ENCODE measurements around the gene NEMP1.
"Not testable (repeated sequence)": the region's sequence is repeated elsewhere in the genome, so short reads cannot be mapped to it uniquely, and the experiment has no call there.

The NEMP1 gene

DNA sequence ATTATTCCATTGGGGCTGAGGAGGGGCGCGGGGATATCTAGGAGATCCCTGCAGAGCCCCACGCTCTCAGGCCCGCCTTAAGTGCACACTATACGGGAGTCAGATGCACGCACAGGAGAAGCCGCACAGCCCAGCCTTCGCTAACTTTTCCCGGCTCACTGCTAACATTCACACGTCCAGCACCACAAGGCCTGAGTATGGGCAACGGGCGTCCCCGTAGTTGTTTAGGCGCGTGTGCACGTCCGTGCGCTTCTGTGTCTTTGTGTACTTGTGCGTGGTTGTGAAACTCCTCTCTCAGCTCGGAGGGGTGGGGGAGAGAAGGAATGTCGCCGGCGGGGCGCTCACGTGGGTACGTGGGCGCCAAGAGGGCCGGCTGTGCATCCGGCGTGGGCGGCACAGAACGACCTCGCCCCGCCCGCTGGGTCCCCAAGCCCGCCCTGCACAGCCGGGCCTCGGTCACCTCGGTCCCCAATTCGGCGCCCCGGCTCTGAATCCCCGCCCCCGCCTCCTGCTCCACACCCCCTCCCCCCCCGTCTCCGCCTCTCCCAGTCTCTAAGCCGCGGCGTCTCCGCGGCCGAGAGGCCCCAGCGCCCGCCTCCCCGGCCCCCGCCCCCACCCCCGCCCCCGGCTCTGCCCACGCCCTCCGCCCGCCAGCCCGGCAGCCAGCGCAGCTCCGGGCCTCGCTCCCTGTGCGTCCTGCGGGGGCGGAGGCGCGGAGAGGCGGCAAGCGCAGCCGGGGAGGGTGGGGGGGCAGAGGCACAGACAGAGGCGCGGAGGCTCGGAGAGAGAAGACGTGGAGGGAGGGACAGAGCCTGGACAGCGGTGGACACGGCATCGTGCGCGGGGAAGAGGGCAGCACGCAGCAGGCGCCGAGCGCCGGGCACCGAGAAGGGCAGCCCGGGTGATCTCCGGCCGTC lies 10.0 kb upstream of the NEMP1 start, which contains the start of gene NAB2:
Gene NAB2, plus strand, starts transcription at position 761 of the 917 bp plus-strand sequence. CDS start 158 bp downstream, outside the sequence.
- H3K4me3 Mint-ChIP-seq: peak within 1 kb of the TSS; percentile 97
- H3K36me3 Mint-ChIP-seq: peaks cover 36% of the 10 kb centered on the region
- peak; percentile 78 for ATAC-seq
- H3K4me1 Mint-ChIP-seq: peaks cover 70% of the 10 kb centered on the region
- no peaks in the 10 kb centered on the region for H3K27me3 Mint-ChIP-seq
- peak within 1 kb of the TSS; percentile 97 for H3K27ac Mint-ChIP-seq
- no peaks in the 10 kb centered on the region for H3K9me3 Mint-ChIP-seq

DNA sequence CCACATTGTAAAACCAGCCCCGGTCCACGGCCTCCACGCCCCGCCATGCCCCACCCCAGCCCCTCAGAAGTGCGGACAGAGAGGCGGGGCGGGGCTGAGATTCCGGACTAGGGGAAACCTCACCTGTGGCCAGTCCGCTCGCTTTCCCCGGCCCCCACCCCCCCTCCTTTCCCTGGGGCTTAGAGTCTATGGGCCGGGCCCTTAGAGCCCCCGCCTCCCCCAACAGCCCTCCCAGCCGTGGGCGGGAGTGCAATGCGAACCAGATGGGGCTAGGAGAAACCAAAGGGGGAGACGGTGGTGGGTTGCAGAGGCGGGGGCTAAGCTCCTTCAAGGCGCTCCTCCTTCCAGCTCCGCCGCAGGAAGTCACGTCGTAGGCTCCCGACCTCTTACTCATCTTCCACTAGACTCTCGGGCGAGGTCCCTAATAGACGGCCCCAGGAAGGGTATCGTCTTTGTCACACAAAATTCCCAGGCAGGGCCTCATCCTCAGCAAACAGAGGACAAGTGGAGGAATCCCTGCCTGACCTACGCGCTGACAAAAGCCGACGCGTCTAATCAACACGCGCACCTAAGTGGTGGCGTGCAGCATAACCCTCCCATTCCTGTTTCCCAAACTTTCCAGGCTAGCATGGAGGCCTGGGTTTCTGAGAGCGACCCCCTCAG lies 9.2 kb upstream of the NEMP1 start:
- H3K4me3 Mint-ChIP-seq: peak overlapping the region; percentile 97
- peaks cover 30% of the 10 kb centered on the region for H3K36me3 Mint-ChIP-seq
- peak; percentile 74 for ATAC-seq
- peaks cover 62% of the 10 kb centered on the region for H3K4me1 Mint-ChIP-seq
- H3K27me3 Mint-ChIP-seq: no peaks in the 10 kb centered on the region
- H3K27ac Mint-ChIP-seq: peak overlapping the region; percentile 97
- H3K9me3 Mint-ChIP-seq: no peaks in the 10 kb centered on the region

DNA sequence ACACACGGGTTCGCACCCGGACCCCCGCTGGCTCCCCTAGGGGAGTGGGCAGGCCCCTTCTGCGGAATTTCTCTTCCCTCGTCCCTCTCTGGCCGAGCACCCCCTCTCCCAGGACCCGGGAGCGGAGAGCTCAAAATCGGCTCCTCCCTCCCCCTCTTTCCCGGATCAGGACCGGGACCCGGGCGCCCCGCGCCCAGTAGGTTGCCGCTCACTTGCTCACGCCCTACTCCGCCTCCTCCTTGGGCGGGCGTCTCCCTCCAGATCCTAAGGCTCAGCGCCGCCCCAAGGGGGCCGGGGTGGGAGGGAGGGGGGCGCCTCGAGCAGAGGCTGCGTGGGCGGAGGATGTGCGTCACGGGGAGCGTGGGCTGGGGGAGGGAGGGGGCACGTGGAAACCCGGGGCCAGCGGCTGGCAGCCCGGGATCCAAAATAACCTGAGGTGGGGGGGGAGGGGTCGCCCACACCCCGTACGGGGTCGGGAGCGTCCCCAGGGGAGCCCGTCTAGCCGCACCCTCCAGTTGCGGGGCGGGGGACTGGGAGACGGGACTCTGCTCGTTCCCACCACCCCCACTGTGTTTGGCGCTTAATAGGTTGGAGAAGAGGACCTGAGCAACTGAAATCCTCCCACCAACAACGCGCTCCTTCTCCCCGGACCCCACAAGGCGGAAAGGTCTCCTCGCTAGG lies 8.6 kb upstream of the NEMP1 start:
- Mint-ChIP-seq H3K27me3 (no peaks in the 10 kb centered on the region), H3K36me3 (peaks cover 24% of the 10 kb centered on the region), H3K4me1 (peaks cover 56% of the 10 kb centered on the region)

DNA sequence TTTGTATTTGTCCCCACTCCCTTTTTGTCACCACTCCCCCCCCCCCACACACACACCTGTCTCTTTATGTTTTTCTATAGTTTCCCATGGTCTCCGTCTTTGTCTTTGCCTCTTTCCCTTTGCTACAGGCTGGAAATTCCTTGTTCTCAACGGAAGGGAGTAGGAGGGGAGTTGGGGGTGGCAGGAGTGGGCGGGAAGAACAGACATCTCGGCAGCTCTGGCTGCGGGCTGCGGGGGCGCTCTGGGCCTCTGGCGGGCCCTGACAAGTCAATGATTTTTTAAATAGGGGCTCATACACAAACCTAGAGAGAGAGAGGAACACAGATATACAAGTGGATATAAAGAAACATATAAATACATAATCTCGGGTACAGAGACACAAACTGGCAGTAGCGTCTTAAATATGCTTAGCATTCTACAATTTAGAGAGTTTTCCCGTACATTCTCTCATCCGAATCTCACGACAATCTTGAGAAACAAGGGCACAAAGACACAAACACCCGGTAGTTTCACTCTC lies 8.0 kb upstream of the NEMP1 start:
- Mint-ChIP-seq H3K27me3 (no peaks in the 10 kb centered on the region), H3K4me1 (peaks cover 50% of the 10 kb centered on the region), H3K27ac (peak overlapping the region; percentile 97), H3K36me3 (peaks cover 18% of the 10 kb centered on the region), H3K9me3 (no peaks in the 10 kb centered on the region), H3K4me3 (peak overlapping the region; percentile 97)
- no peak for ATAC-seq

More for the DNA sequence above, 8.6 kb upstream of the NEMP1 start:
- Mint-ChIP-seq H3K27ac (peak overlapping the region; percentile 97), H3K4me3 (peak overlapping the region; percentile 97), H3K9me3 (no peaks in the 10 kb centered on the region)
- ATAC-seq: peak; percentile 69

DNA sequence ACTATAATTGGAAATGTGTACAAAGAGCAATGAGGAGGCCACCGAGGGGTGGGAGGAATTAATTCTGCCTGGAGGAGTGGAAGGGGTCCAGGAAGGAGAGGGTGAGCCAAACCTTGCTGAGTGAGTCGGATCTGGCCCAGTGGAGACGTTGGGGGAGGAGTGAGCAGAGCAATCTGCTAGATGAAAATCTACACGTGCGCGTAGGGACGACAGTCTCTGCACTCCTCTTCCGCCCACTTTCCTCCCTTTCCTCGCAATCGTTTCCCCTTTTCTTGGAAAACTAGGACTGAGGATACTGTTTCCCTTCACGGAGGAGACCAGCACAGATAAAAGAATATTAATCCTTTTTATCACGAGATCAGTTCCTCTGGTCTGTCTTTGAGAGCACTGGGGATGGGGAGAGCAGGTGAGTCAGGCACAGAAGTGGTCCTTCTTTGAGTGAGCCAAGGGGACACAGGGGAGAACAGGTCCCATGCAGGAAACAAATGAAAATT lies 7.5 kb upstream of the NEMP1 start:
- H3K27ac Mint-ChIP-seq: peak overlapping the region; percentile 97
- H3K4me3 Mint-ChIP-seq: peak overlapping the region; percentile 97
- H3K36me3 Mint-ChIP-seq: peaks cover 13% of the 10 kb centered on the region
- ATAC-seq: no peak
- H3K27me3 Mint-ChIP-seq: no peaks in the 10 kb centered on the region
- no peaks in the 10 kb centered on the region for H3K9me3 Mint-ChIP-seq
- H3K4me1 Mint-ChIP-seq: peaks cover 45% of the 10 kb centered on the region

DNA sequence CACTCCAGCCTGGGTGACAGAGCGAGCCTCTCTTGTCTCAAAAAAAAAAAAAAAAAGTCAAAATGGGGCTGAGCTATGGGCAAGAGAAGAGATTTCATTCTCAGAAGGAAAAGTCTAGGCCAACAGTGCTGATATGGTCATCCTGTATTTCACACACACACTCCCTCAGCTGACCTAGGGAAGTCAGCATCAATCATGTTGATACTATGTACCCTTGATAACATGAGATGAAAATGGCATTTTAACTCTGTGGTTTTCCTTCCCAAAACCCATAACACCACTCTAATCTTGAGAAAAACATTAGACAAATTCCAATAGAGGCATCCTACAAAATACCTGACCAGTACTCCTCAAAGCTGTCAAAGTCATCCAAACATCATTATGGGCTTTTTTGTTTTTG lies 2.3 kb upstream of the NEMP1 start:
- H3K4me1 Mint-ChIP-seq: peaks cover 11% of the 10 kb centered on the region
- H3K4me3 Mint-ChIP-seq: no peak overlapping the region
- H3K9me3 Mint-ChIP-seq: no peaks in the 10 kb centered on the region
- no peak overlapping the region for H3K27ac Mint-ChIP-seq
- H3K36me3 Mint-ChIP-seq: no peaks in the 10 kb centered on the region
- no peaks in the 10 kb centered on the region for H3K27me3 Mint-ChIP-seq
- ATAC-seq: no peak

DNA sequence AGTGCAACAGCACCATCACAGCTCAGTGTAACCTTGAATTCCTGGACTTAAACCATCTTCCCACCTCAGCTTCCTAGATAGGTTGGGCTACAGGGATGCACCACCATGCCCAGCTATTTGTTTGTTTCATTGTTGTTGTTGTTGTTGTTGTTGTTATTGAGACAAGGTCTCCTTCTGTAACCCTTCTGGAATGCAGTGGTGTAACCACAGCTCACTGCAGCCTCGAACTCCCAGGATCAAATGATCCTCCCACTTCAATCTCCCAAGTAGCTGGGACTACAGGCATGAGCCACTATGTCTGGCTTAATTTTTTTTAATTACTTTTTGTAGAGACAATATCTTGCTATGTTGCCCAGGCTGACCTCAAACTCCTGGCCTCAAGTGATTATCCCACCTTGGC lies 1.2 kb upstream of the NEMP1 start:
- H3K36me3 Mint-ChIP-seq: no peaks in the 10 kb centered on the region
- no peak for ATAC-seq
- H3K4me3 Mint-ChIP-seq: no peak overlapping the region
- no peaks in the 10 kb centered on the region for H3K9me3 Mint-ChIP-seq
- peak overlapping the region; percentile 93 for H3K27ac Mint-ChIP-seq
- H3K4me1 Mint-ChIP-seq: peaks cover under 1% of the 10 kb centered on the region
- no peaks in the 10 kb centered on the region for H3K27me3 Mint-ChIP-seq

DNA sequence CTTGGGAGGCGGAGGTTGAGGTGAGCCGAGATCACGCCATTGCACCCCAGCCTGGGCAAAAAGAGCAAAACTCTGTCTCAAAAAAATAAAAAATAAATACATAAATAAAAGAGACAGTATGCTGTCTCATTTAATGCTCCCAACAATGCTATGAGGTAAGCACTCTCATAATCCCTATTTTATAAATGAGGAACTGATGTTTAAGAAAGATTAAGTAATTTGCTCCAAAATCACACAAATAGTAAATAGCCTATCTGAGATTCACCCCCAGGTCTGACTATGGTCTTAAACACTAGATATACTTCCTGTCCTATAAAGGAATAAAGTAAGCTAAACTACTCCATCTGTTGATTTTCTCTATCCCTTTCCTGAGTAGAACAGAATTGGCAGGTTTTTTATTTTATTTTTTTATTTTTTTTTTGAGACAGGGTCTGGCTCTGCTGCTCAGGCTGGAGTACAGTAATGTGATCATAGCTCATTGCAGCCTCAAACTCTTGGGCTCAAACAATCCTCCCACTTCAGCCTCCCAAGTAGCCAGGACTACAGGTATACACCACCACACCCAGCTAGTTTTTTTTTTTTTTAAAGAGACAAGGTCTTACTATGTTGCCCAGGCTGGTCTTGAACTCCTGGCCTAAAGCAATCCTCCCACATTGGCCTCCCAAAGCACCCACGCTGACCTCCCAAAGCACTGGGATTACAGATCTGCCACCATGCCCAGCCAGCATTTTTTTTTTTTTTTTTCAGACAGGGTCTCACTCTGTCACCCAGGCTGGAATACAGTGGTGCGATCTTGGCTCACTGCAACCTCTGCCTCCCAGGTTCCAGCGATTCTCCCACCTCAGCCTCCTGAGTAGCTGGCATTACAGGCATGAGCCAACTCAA lies 4.8 kb downstream of the NEMP1 start:
- Mint-ChIP-seq H3K27ac (peak overlapping the region; percentile 84), H3K4me1 (peaks cover 30% of the 10 kb centered on the region), H3K36me3 (peaks cover 18% of the 10 kb centered on the region)
- not testable (repeated sequence) for H3K27me3 Mint-ChIP-seq, ATAC-seq, H3K4me3 Mint-ChIP-seq, H3K9me3 Mint-ChIP-seq

DNA sequence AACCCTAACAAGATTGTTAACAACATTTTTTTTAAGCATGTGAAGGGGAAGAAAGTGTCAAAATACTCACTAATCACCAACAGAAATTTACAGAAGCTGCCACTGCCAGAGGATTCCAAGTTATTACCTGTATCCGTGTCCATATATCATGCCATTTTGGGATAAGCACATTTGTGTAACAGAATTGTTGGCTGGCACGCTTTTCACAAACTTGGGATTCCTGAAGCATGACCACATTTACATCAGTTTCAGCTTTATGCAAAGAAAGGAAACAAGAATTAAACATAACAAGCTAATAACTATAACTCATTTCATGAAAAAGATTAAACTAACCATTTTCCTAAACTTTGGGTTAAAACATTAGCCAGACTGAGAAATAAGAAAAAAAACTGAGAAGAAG lies 5.9 kb downstream of the NEMP1 start:
- H3K27me3 Mint-ChIP-seq: no peaks in the 10 kb centered on the region

DNA sequence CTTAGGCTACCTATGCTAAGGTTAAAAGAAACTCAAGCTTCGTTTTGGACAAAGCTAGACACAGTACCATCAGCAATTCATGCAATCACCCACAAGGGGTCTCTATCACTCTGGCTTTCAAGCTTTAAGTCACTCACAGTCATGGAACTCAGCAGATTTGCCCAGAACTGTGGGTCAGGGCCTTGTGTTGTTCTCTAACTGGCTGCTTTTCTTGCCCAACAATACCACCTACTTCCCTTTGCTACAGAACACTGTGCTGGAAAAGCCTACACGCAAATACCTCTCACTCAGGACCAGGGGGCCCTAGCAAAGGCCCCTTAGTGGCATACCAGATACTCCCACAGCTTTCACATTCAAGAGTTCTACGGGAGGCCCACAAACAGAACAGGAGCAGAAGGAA lies 9.1 kb downstream of the NEMP1 start:
- peak; percentile 93 for ATAC-seq
- Mint-ChIP-seq H3K36me3 (peaks cover 33% of the 10 kb centered on the region), H3K27me3 (no peaks in the 10 kb centered on the region), H3K27ac (peak overlapping the region; percentile 84), H3K9me3 (no peaks in the 10 kb centered on the region), H3K4me1 (peaks cover 37% of the 10 kb centered on the region), H3K4me3 (no peak overlapping the region)

More for the DNA sequence above, 5.9 kb downstream of the NEMP1 start:
- Mint-ChIP-seq H3K36me3 (peaks cover 25% of the 10 kb centered on the region), H3K27ac (peak overlapping the region; percentile 84), H3K4me1 (peaks cover 30% of the 10 kb centered on the region), H3K4me3 (peak overlapping the region; percentile 80), H3K9me3 (no peaks in the 10 kb centered on the region)
- ATAC-seq: no peak

DNA sequence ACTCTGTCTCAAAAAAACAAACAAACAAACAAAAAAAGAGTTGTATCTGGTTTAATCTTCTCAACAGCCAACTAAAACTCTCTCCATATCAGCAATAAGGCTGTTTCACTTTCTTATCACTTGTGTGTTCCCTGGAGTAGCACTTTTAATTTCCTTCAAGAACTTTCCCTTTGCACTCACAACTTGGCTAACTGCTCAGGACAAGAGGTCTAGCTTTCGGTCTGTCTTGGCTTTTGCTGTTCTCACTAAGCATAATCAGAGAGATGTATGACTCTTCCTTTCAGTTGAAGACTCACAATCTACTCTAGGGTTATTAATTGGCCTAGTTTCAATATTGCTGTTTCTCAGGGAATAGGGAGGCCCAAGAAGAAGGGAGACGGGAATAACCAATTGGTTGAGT lies 12.3 kb downstream of the NEMP1 start:
- Mint-ChIP-seq H3K27me3 (no peaks in the 10 kb centered on the region), H3K4me3 (no peak overlapping the region), H3K9me3 (no peaks in the 10 kb centered on the region), H3K36me3 (peaks cover 26% of the 10 kb centered on the region), H3K27ac (peak overlapping the region; percentile 57), H3K4me1 (peaks cover 29% of the 10 kb centered on the region)
- no peak for ATAC-seq

DNA sequence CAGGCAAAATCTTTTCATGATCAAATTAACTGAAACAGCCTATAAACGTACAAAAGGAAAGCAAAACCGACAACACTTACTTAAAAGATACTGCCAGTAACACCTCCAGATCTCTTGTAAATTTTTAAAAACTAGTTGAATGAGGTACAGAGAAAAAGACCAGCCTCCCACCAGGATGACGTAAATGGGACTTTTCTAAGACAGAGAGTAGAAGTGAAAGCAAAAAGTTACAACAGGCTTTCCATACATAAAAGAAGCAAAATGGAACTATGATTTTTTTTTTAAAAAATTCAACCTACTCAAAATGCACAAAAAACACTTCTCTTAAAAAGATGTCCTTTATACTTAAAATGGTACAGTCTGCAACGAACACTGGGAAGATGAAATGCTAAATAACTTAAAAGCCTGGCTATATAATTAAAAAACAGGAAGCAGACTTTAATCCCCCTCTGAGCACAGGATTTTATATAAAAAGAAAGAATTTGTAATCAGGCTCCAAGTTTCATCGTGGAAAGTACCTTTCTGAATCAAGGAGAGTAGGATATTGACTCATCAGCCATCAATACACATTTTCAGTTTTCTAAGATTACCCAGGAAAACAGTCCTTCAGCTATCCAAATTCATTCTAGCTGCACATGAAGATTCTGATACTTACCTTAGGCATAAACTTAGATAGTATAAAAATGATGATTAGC lies 14.5 kb downstream of the NEMP1 start:
- Mint-ChIP-seq H3K27ac (peak overlapping the region; percentile 90), H3K9me3 (no peaks in the 10 kb centered on the region), H3K4me3 (peak overlapping the region; percentile 75), H3K4me1 (peaks cover 16% of the 10 kb centered on the region), H3K36me3 (peaks cover 22% of the 10 kb centered on the region), H3K27me3 (no peaks in the 10 kb centered on the region)
- peak; percentile 88 for ATAC-seq

DNA sequence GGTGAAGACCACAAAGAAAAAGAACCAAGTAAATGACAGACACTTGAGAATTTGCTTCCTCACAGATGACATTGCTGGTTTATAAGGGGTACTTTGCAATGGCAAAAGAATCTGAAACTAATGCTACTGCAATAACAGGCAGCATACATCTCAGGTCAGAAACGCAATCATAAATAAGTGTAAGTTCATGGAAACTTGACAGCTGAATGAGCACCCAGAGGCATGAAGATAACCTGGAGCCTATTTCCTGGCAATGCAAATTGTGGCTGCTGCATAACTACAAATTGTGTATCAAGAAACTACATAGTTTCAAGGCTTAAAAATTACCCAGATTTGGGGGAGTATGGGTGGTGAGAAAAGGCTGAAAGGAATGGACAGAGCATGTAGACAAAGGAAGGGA lies 20.1 kb downstream of the NEMP1 start:
- H3K9me3 Mint-ChIP-seq: no peaks in the 10 kb centered on the region
- H3K27ac Mint-ChIP-seq: peak overlapping the region; percentile 33
- peak; percentile 77 for ATAC-seq
- peaks cover 24% of the 10 kb centered on the region for H3K4me1 Mint-ChIP-seq
- H3K4me3 Mint-ChIP-seq: no peak overlapping the region
- H3K27me3 Mint-ChIP-seq: no peaks in the 10 kb centered on the region
- H3K36me3 Mint-ChIP-seq: peaks cover 29% of the 10 kb centered on the region
